IPS-15b (cell line): Measurements from ENCODE around the gene BCL7C.
"Not testable (repeated sequence)": the region's sequence is repeated elsewhere in the genome, so short reads cannot be mapped to it uniquely, and the experiment has no call there.

ENCODE experiments used
- H3K27me3 ChIP-seq: one replicate; pipeline ENCODE4 v1.6.1; 2013; ENCODE audit warnings: low read length; ENCODE audit not compliant: control insufficient read depth, insufficient read depth
- H3K36me3 ChIP-seq: one replicate; pipeline ENCODE4 v1.6.1; 2013; ENCODE audit warnings: low read length; ENCODE audit not compliant: control insufficient read depth, insufficient read depth
- H3K4me1 ChIP-seq: one replicate; pipeline ENCODE4 v1.6.1; 2013; ENCODE audit warnings: mild to moderate bottlenecking, low read length; ENCODE audit not compliant: control insufficient read depth, insufficient read depth
- H3K4me3 ChIP-seq: one replicate; pipeline ENCODE4 v1.5.1; 2013; ENCODE audit warnings: low read depth, low read length
- H3K9ac ChIP-seq: one replicate; pipeline ENCODE4 v1.6.1; 2013; ENCODE audit warnings: low read depth, mild to moderate bottlenecking, low read length
- H3K9me3 ChIP-seq: one replicate; pipeline ENCODE4 v1.6.1; 2013; ENCODE audit warnings: mild to moderate bottlenecking, low read length; ENCODE audit not compliant: control insufficient read depth, insufficient read depth

Gene BCL7C

GRCh38 chr16:30870904-30871303 is 23.0 kb downstream of the BCL7C start:
- Histone ChIP-seq H3K9ac (no peak overlapping the region), H3K9me3 (no peaks in the 10 kb centered on the region), H3K27me3 (peaks cover 37% of the 10 kb centered on the region), H3K4me3 (no peak overlapping the region), H3K4me1 (peaks cover 2% of the 10 kb centered on the region), H3K36me3 (no peaks in the 10 kb centered on the region)

GRCh38 chr16:30867747-30868146 is 26.1 kb downstream of the BCL7C start:
- Histone ChIP-seq H3K9ac (no peak overlapping the region), H3K36me3 (no peaks in the 10 kb centered on the region), H3K4me1 (no peaks in the 10 kb centered on the region), H3K9me3 (no peaks in the 10 kb centered on the region), H3K4me3 (no peak overlapping the region), H3K27me3 (peaks cover 20% of the 10 kb centered on the region)

- Histone ChIP-seq H3K27me3 (peaks cover 5% of the 10 kb centered on the region), H3K9ac (no peak overlapping the region), H3K4me1 (no peaks in the 10 kb centered on the region), H3K36me3 (no peaks in the 10 kb centered on the region), H3K4me3 (no peak overlapping the region), H3K9me3 (no peaks in the 10 kb centered on the region)
Measured at GRCh38 chr16:30866031-30866430, 27.8 kb downstream of the BCL7C start.

- H3K36me3 ChIP-seq, H3K4me3 ChIP-seq, H3K9ac ChIP-seq, H3K4me1 ChIP-seq, H3K9me3 ChIP-seq: not testable (repeated sequence)
- H3K27me3 ChIP-seq = peaks cover 14% of the 10 kb centered on the region
Measured at GRCh38 chr16:30863178-30863577, 30.7 kb downstream of the BCL7C start.

GRCh38 chr16:30860729-30861128 is 33.1 kb downstream of the BCL7C start:
- H3K4me3 ChIP-seq, H3K4me1 ChIP-seq, H3K9me3 ChIP-seq, H3K36me3 ChIP-seq, H3K9ac ChIP-seq: not testable (repeated sequence)
- H3K27me3 ChIP-seq = peaks cover 25% of the 10 kb centered on the region

- no peak overlapping the region for H3K9ac ChIP-seq
- H3K4me1 ChIP-seq = no peaks in the 10 kb centered on the region
- no peak overlapping the region for H3K4me3 ChIP-seq
- peaks cover 29% of the 10 kb centered on the region for H3K27me3 ChIP-seq
- no peaks in the 10 kb centered on the region for H3K9me3 ChIP-seq
- no peaks in the 10 kb centered on the region for H3K36me3 ChIP-seq
Measured at GRCh38 chr16:30858829-30859423, 35.0 kb downstream of the BCL7C start.

- no peaks in the 10 kb centered on the region for H3K4me1 ChIP-seq
- no peak overlapping the region for H3K4me3 ChIP-seq
- H3K36me3 ChIP-seq = no peaks in the 10 kb centered on the region
- peaks cover 31% of the 10 kb centered on the region for H3K27me3 ChIP-seq
- no peak overlapping the region for H3K9ac ChIP-seq
- H3K9me3 ChIP-seq = no peaks in the 10 kb centered on the region
Measured at GRCh38 chr16:30858111-30858495, 35.8 kb downstream of the BCL7C start.

- Histone ChIP-seq H3K4me1 (no peaks in the 10 kb centered on the region), H3K4me3 (no peak overlapping the region), H3K9ac (no peak overlapping the region), H3K9me3 (no peaks in the 10 kb centered on the region), H3K36me3 (no peaks in the 10 kb centered on the region), H3K27me3 (peaks cover 22% of the 10 kb centered on the region)
Measured at GRCh38 chr16:30853758-30854157, 40.1 kb downstream of the BCL7C start.

- H3K27me3 ChIP-seq = peaks cover 6% of the 10 kb centered on the region
- H3K9me3 ChIP-seq = no peaks in the 10 kb centered on the region
- H3K9ac ChIP-seq = no peak overlapping the region
- H3K4me1 ChIP-seq = no peaks in the 10 kb centered on the region
- H3K36me3 ChIP-seq = no peaks in the 10 kb centered on the region
- no peak overlapping the region for H3K4me3 ChIP-seq
Measured at GRCh38 chr16:30850246-30850645, 43.6 kb downstream of the BCL7C start.

- no peak overlapping the region for H3K9ac ChIP-seq
- H3K4me3 ChIP-seq = no peak overlapping the region
- H3K27me3 ChIP-seq = no peaks in the 10 kb centered on the region
- H3K36me3 ChIP-seq = no peaks in the 10 kb centered on the region
- no peaks in the 10 kb centered on the region for H3K9me3 ChIP-seq
- H3K4me1 ChIP-seq = peaks cover 2% of the 10 kb centered on the region
Measured at GRCh38 chr16:30846649-30847402, 47.1 kb downstream of the BCL7C start.

GRCh38 chr16:30844671-30845449 is 49.0 kb downstream of the BCL7C start:
- peaks cover 2% of the 10 kb centered on the region for H3K4me1 ChIP-seq
- no peaks in the 10 kb centered on the region for H3K27me3 ChIP-seq
- H3K9ac ChIP-seq = no peak overlapping the region
- H3K36me3 ChIP-seq = no peaks in the 10 kb centered on the region
- H3K4me3 ChIP-seq = no peak overlapping the region
- no peaks in the 10 kb centered on the region for H3K9me3 ChIP-seq

- Histone ChIP-seq H3K4me3 (no peak overlapping the region), H3K9ac (no peak overlapping the region), H3K4me1 (peaks cover 2% of the 10 kb centered on the region), H3K36me3 (no peaks in the 10 kb centered on the region), H3K9me3 (no peaks in the 10 kb centered on the region), H3K27me3 (no peaks in the 10 kb centered on the region)
Measured at GRCh38 chr16:30844346-30844670, 49.6 kb downstream of the BCL7C start.
